KMS-11 (cell line): Measurements from ENCODE around the gene ZC2HC1B.

Experiments
- H2AFZ ChIP-seq: fragments of 200-600 bp; sonication (generic); 2 replicates; pipeline ENCODE4 v1.6.1; 2016; ENCODE audit warnings: antibody characterized with exemption, mixed run types, low read depth
- H3K27ac ChIP-seq: fragments of 200-600 bp; sonication (generic); 2 replicates; pipeline ENCODE4 v1.6.1; 2016; ENCODE audit warnings: mild to moderate bottlenecking, mixed run types
- H3K27me3 ChIP-seq: fragments of 200-600 bp; sonication (generic); 2 replicates; pipeline ENCODE4 v1.6.1; 2017; ENCODE audit warnings: mild to moderate bottlenecking, low read depth, mixed run types, moderate library complexity; ENCODE audit not compliant: insufficient read depth
- H3K36me3 ChIP-seq: fragments of 200-600 bp; sonication (generic); 2 replicates; pipeline ENCODE4 v1.6.1; 2017; ENCODE audit warnings: mild to moderate bottlenecking, mixed run types; ENCODE audit not compliant: insufficient read depth
- H3K4me1 ChIP-seq: fragments of 200-600 bp; sonication (generic); 2 replicates; pipeline ENCODE4 v1.6.1; 2016; ENCODE audit warnings: mild to moderate bottlenecking, low read depth, mixed run types; ENCODE audit not compliant: poor library complexity, severe bottlenecking
- H3K4me2 ChIP-seq: fragments of 200-600 bp; sonication (generic); 2 replicates; pipeline ENCODE4 v1.7.0; 2016; ENCODE audit warnings: mild to moderate bottlenecking, mixed run types
- H3K4me3 ChIP-seq: fragments of 200-600 bp; sonication (generic); IDR thresholded peaks from 2 replicates; pipeline ENCODE4 v1.6.1; 2017; ENCODE audit warnings: low read depth, low read length, mixed read lengths; ENCODE audit not compliant: insufficient read depth
- H3K79me2 ChIP-seq: fragments of 200-600 bp; sonication (generic); 2 replicates; pipeline ENCODE4 v1.6.1; 2016; ENCODE audit warnings: low read depth, mixed run types; ENCODE audit not compliant: insufficient read depth
- H3K9ac ChIP-seq: fragments of 200-600 bp; sonication (generic); 2 replicates; pipeline ENCODE4 v1.6.1; 2016; ENCODE audit warnings: mild to moderate bottlenecking, mixed run types
- H4K20me1 ChIP-seq: fragments of 200-600 bp; sonication (generic); 2 replicates; pipeline ENCODE4 v1.6.1; 2016; ENCODE audit warnings: mild to moderate bottlenecking, mixed run types; ENCODE audit not compliant: insufficient read depth
- TF ChIP-seq, protein P1 (sequence below): fragments of 200-600 bp; sonication (generic); conservative IDR thresholded peaks from 2 replicates; pipeline ENCODE4 v1.6.1; 2017; ENCODE audit warnings: low read depth, mild to moderate bottlenecking, antibody characterized with exemption, low read length, moderate library complexity, mixed read lengths

Gene ZC2HC1B, protein sequence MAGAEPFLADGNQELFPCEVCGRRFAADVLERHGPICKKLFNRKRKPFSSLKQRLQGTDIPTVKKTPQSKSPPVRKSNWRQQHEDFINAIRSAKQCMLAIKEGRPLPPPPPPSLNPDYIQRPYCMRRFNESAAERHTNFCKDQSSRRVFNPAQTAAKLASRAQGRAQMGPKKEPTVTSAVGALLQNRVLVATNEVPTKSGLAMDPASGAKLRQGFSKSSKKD

DNA sequence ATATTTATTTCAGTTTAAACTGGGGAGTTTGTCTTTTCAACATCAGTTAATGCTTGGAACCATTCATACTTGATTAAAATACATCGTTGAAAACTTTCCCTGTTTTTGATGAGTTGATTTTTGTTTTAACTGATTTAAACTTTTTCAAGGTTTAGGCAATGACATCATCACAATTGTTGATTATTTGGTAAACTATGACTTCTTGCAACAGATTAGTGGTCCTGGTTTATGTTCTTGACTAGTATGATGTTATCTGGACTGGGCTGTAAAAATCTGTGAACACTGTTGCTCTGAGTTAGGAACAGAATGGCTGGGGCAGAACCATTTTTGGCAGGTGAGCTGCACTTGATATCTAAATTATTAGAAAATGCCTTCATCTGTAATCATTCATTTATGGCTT is at the start of gene ZC2HC1B:
ZC2HC1B (plus strand) TSS at position 241 of the 400 bp plus-strand sequence; CDS start at position 307, 66 bp downstream.
- Histone ChIP-seq H3K9ac (no peak within 1 kb of the TSS), H2AFZ (no peak within 1 kb of the TSS), H3K27ac (no peak within 1 kb of the TSS), H4K20me1 (no peaks in the 10 kb centered on the region), H3K36me3 (peaks cover 12% of the 10 kb centered on the region; the same call in 1 of the 2 replicates), H3K4me2 (no peak within 1 kb of the TSS), H3K79me2 (no peaks in the 10 kb centered on the region), H3K27me3 (no peaks in the 10 kb centered on the region), H3K4me3 (no peak within 1 kb of the TSS), H3K4me1 (no peaks in the 10 kb centered on the region)
- TF ChIP-seq, protein P1, sequence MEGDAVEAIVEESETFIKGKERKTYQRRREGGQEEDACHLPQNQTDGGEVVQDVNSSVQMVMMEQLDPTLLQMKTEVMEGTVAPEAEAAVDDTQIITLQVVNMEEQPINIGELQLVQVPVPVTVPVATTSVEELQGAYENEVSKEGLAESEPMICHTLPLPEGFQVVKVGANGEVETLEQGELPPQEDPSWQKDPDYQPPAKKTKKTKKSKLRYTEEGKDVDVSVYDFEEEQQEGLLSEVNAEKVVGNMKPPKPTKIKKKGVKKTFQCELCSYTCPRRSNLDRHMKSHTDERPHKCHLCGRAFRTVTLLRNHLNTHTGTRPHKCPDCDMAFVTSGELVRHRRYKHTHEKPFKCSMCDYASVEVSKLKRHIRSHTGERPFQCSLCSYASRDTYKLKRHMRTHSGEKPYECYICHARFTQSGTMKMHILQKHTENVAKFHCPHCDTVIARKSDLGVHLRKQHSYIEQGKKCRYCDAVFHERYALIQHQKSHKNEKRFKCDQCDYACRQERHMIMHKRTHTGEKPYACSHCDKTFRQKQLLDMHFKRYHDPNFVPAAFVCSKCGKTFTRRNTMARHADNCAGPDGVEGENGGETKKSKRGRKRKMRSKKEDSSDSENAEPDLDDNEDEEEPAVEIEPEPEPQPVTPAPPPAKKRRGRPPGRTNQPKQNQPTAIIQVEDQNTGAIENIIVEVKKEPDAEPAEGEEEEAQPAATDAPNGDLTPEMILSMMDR: no peak

DNA sequence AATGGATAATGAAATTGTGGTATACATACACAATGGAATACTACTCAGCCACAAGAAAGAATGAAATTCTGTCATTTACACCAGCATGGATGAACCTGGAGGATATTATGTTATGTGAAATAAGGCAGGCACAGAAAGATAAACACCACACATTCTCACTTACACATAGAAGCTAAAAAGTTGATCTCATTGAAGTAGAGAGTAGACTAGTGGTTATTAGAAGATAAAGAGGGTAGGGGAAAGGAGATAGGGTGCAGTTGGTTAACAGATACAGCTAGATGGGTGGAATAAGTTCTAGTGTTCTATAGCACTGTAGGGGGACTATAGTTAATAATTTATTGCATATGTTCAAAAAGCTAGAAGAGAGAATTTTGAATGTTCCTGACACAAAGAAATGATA is 46.7 kb upstream of the ZC2HC1B start:
- TF ChIP-seq, protein P1: no peak
- H2AFZ ChIP-seq: no peak overlapping the region
- no peaks in the 10 kb centered on the region for H3K79me2 ChIP-seq
- no peaks in the 10 kb centered on the region for H4K20me1 ChIP-seq
- H3K4me2 ChIP-seq: no peak overlapping the region
- H3K36me3 ChIP-seq: no peaks in the 10 kb centered on the region
- no peak overlapping the region for H3K27ac ChIP-seq
- no peak overlapping the region for H3K4me3 ChIP-seq
- H3K27me3 ChIP-seq: no peaks in the 10 kb centered on the region
- no peaks in the 10 kb centered on the region for H3K4me1 ChIP-seq
- H3K9ac ChIP-seq: no peak overlapping the region

DNA sequence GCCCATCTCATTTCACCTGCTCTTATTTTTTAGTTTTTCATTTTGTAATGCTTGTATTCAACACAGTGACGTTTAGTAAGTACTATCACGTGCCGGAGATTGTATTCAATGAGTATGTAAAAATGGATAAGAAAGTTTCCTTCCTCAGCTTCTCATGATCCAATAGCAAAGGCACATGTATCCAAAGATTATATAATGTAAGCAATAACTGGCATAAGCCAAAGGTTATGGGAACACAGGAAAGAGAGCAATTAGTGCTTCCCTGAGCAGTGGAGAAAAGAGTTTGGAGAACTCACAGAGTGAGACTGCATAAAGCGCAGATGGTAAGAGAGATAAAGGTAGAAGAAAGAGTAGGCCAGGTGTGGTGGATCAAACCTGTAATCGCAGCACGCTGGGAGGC is 42.9 kb upstream of the ZC2HC1B start:
- Histone ChIP-seq H4K20me1 (no peaks in the 10 kb centered on the region), H3K79me2 (no peaks in the 10 kb centered on the region), H3K27me3 (no peaks in the 10 kb centered on the region), H3K36me3 (no peaks in the 10 kb centered on the region), H3K4me2 (no peak overlapping the region), H3K27ac (no peak overlapping the region), H3K4me1 (no peaks in the 10 kb centered on the region), H3K9ac (no peak overlapping the region), H3K4me3 (no peak overlapping the region), H2AFZ (no peak overlapping the region)
- TF ChIP-seq, protein P1: no peak

DNA sequence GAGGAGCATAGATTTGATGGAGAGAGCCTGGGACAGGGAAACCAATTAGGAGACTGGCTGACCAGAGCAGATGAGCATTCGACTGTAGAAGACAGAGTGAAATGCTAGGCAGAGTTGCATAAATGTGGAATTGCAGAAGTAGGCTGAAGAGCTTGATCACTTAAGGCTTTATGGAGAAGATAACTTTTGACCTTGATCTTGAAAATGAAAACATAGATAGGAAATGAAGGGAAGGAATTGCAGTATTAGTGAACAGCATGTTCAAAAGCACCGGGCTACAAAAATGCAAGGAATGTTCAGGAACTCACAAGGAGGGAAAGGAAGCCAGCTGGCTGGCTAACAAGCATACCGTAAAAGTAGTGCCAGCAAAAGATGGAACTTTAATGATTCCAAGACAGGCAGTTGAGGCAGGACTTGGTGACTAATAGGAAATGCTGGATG is 41.7 kb upstream of the ZC2HC1B start:
- no peak overlapping the region for H2AFZ ChIP-seq
- no peaks in the 10 kb centered on the region for H3K79me2 ChIP-seq
- TF ChIP-seq, protein P1: no peak
- no peaks in the 10 kb centered on the region for H3K27me3 ChIP-seq
- no peaks in the 10 kb centered on the region for H3K4me1 ChIP-seq
- H3K4me2 ChIP-seq: no peak overlapping the region
- no peaks in the 10 kb centered on the region for H4K20me1 ChIP-seq
- no peaks in the 10 kb centered on the region for H3K36me3 ChIP-seq
- no peak overlapping the region for H3K27ac ChIP-seq
- H3K4me3 ChIP-seq: no peak overlapping the region
- no peak overlapping the region for H3K9ac ChIP-seq
